CD14-positive monocyte (primary cell): ENCODE results near the gene NR2E1. TPM values are rescaled to one million over a fixed set of nuclear protein-coding genes. Genes with fewer than 3 reads are reported as not detected.

Source experiments
- DNase-seq, 3 donors: peaks; one replicate each; pipeline ENCODE4 v3.0.0-alpha.2; 2011 to 2022
- H2AFZ ChIP-seq: 2 replicates; pipeline ENCODE4 v1.6.0; 2012; ENCODE audit warnings: mild to moderate bottlenecking, low read depth, low read length, inconsistent platforms; ENCODE audit not compliant: insufficient read depth, poor library complexity, severe bottlenecking
- H3K27ac ChIP-seq, 2 donors: 1 replicate in 1 of 2; 2 replicates in 1 of 2; pipeline ENCODE4 v1.5.1; 2012 to 2013; ENCODE audit warnings: low read length in 2 of 2, control low read depth in 1 of 2, inconsistent platforms in 1 of 2, low read depth in 1 of 2, mild to moderate bottlenecking in 1 of 2
- H3K27me3 ChIP-seq, 2 donors: one replicate each; pipeline versions ENCODE4 v1.6.0 to v1.6.1; 2011 to 2013; ENCODE audit warnings: low read length in 2 of 2; ENCODE audit not compliant: control insufficient read depth in 2 of 2, insufficient read depth in 2 of 2
- H3K36me3 ChIP-seq, 2 donors: replicated peaks in 1 of 2; 1 replicate in 1 of 2; 2 replicates in 1 of 2; pipeline versions ENCODE4 v1.5.1 to v1.6.1; 2012 to 2013; ENCODE audit warnings: low read length in 2 of 2, control low read depth in 1 of 2, inconsistent platforms in 1 of 2, mild to moderate bottlenecking in 1 of 2; ENCODE audit not compliant: insufficient read depth in 2 of 2, control insufficient read depth in 1 of 2
- H3K4me1 ChIP-seq, 2 donors: 1 replicate in 1 of 2; 2 replicates in 1 of 2; pipeline versions ENCODE4 v1.5.1 to v1.6.1; 2012 to 2013; ENCODE audit warnings: low read length in 2 of 2, control low read depth in 1 of 2, inconsistent platforms in 1 of 2, mild to moderate bottlenecking in 1 of 2, moderate library complexity in 1 of 2; ENCODE audit not compliant: insufficient read depth in 2 of 2, control insufficient read depth in 1 of 2
- H3K4me2 ChIP-seq: replicated peaks from 2 replicates; pipeline ENCODE3; 2012; ENCODE audit warnings: low read length, moderate library complexity, mild to moderate bottlenecking; ENCODE audit not compliant: poor library complexity, severe bottlenecking; ENCODE audit errors: extremely low read depth
- H3K4me3 ChIP-seq, 3 experiments: fragments of 200-600 bp in 1 of 3; sonication (generic) in 1 of 3; replicated peaks in 1 of 3; 1 replicate in 2 of 3; 2 replicates in 1 of 3; pipeline ENCODE4 v1.5.1; 2011 to 2013; ENCODE audit warnings: low read length in 3 of 3, mild to moderate bottlenecking in 3 of 3, control low read depth in 2 of 3, low read depth in 2 of 3, inconsistent platforms in 1 of 3, moderate library complexity in 1 of 3
- H3K79me2 ChIP-seq: 2 replicates; pipeline ENCODE4 v1.6.0; 2012; ENCODE audit warnings: mild to moderate bottlenecking, control low read depth, inconsistent platforms, low read length, moderate library complexity; ENCODE audit not compliant: insufficient read depth
- H3K9ac ChIP-seq: 2 replicates; pipeline ENCODE4 v1.6.0; 2017; ENCODE audit warnings: low read length, mild to moderate bottlenecking; ENCODE audit not compliant: insufficient read depth, poor library complexity, severe bottlenecking
- H3K9me3 ChIP-seq, 2 donors: replicated peaks in 1 of 2; 1 replicate in 1 of 2; 2 replicates in 1 of 2; pipeline versions ENCODE4 v1.5.1 to v1.6.1; 2012 to 2013; ENCODE audit warnings: low read length in 2 of 2, control low read depth in 1 of 2; ENCODE audit not compliant: control insufficient read depth in 1 of 2, insufficient read depth in 1 of 2
- H4K20me1 ChIP-seq: 2 replicates; pipeline ENCODE4 v1.6.0; 2012; ENCODE audit warnings: mild to moderate bottlenecking, low read length, control low read depth, moderate library complexity; ENCODE audit not compliant: insufficient read depth
- H3K27ac Mint-ChIP-seq, 7 donors: one replicate each; pipeline ENCODE4 v1.8.0; 2020; ENCODE audit warnings: mild to moderate bottlenecking in 7 of 7, mixed read lengths in 7 of 7, moderate library complexity in 6 of 7, inconsistent platforms in 2 of 7
- H3K27me3 Mint-ChIP-seq, 3 donors: one replicate each; pipeline ENCODE4 v1.8.0; 2021 to 2022; ENCODE audit warnings: low read depth in 3 of 3, mild to moderate bottlenecking in 3 of 3, mixed read lengths in 3 of 3, moderate library complexity in 3 of 3, inconsistent platforms in 1 of 3
- H3K36me3 Mint-ChIP-seq, 2 donors: one replicate each; pipeline ENCODE4 v1.8.0; 2020; ENCODE audit warnings: mixed read lengths in 2 of 2, inconsistent platforms in 1 of 2, mild to moderate bottlenecking in 1 of 2
- H3K4me1 Mint-ChIP-seq: one replicate; pipeline ENCODE4 v1.8.0; 2020; ENCODE audit warnings: mild to moderate bottlenecking, mixed read lengths
- H3K4me3 Mint-ChIP-seq, 2 donors: one replicate each; pipeline ENCODE4 v1.8.0; 2020; ENCODE audit warnings: mild to moderate bottlenecking in 2 of 2, mixed read lengths in 2 of 2, moderate library complexity in 1 of 2
- H3K9me3 Mint-ChIP-seq, 7 donors: one replicate each; pipeline ENCODE4 v1.8.0; 2020 to 2022; ENCODE audit warnings: mixed read lengths in 7 of 7, mild to moderate bottlenecking in 6 of 7, moderate library complexity in 6 of 7, inconsistent platforms in 2 of 7
- CTCF ChIP-seq: fragments of 200-600 bp; IDR thresholded peaks from one replicate; pipeline ENCODE4 v1.8.0; 2022; ENCODE audit warnings: antibody characterized with exemption, mild to moderate bottlenecking
- WGBS: methylation state at CpG from one replicate; pipeline ENCODE4 v1.1.5; 2013; ENCODE audit warnings: missing lambda C conversion rate; ENCODE audit not compliant: insufficient coverage; 5-methylcytosine and 5-hydroxymethylcytosine counted together
- intact Hi-C, 2 donors: fragments of 100-400 bp; cut with micrococcal nuclease; formaldehyde crosslinking; loops; one replicate each; pipeline versions ENCODE4 v1.15.0 to v1.15.1; 2023
- polyA plus RNA-seq, 3 donors: library from polyadenylated mRNA; depleted of rRNA in 1 of 3; unstranded in 2 of 3; stranded (reverse) in 1 of 3; fragments of 300-500 nt in 2 of 3; fragments of >200 nt in 1 of 3; fragmentation: Illumina TruSeq in 2 of 3; gene quantifications; 1 replicate in 2 of 3; 2 replicates in 1 of 3; pipeline ENCODE4 v1.2.3, GENCODE V29; 2012 to 2021

NR2E1 gene
- polyA plus RNA-seq, 3 donors, result not detected

- H3K9me3 ChIP-seq, result peaks cover 0 to 78% of the 10 kb centered on the region in 2 donors
- DNase-seq, result no peak
These were observed 2.3 kb downstream of the NR2E1 start for GRCh38 chr6:108168090-108168463.

More at GRCh38 chr6:108168090-108168463, 2.3 kb downstream of the NR2E1 start:
- peak overlapping the region; percentile 47 for H2AFZ ChIP-seq
- H4K20me1 ChIP-seq, result no peaks in the 10 kb centered on the region
- no peak overlapping the region for H3K9ac ChIP-seq
- Mint-ChIP-seq H3K36me3 (peaks cover 2 to 12% of the 10 kb centered on the region in 2 donors), H3K4me1 (peaks cover 47% of the 10 kb centered on the region), H3K4me3 (peak overlapping the region; percentile 49 to 89), H3K9me3 (peaks cover 0 to 39% (median 13%) of the 10 kb centered on the region in 7 donors), H3K27me3 (peaks cover 97 to 99% (median 99%) of the 10 kb centered on the region in 3 donors), H3K27ac (no peak overlapping the region)
- H3K27me3 ChIP-seq, result peaks cover 97 to 99% of the 10 kb centered on the region in 2 donors
- peaks cover 23 to 45% of the 10 kb centered on the region in 2 donors for H3K4me1 ChIP-seq
- 5% methylated on average over 21 of the region's 23 CpGs for WGBS
- H3K36me3 ChIP-seq, result no peaks in the 10 kb centered on the region
- H3K4me2 ChIP-seq, result peak overlapping the region; percentile 61
- no peak for TF ChIP-seq CTCF
- peak overlapping the region in 1 of 3 experiments; percentile 55 for H3K4me3 ChIP-seq
- intact Hi-C loops, result no loop called here
- no peaks in the 10 kb centered on the region for H3K79me2 ChIP-seq
- H3K27ac ChIP-seq, result no peak overlapping the region
